GM21786 (cell line): ENCODE measurements around the gene CNIH2.

ENCODE experiments used
- ATAC-seq: cut with Tn5 transposase; IDR thresholded peaks from one replicate; pipeline ENCODE4 v1.9.1; 2021; ENCODE audit not compliant: unreplicated experiment

The CNIH2 gene

DNA sequence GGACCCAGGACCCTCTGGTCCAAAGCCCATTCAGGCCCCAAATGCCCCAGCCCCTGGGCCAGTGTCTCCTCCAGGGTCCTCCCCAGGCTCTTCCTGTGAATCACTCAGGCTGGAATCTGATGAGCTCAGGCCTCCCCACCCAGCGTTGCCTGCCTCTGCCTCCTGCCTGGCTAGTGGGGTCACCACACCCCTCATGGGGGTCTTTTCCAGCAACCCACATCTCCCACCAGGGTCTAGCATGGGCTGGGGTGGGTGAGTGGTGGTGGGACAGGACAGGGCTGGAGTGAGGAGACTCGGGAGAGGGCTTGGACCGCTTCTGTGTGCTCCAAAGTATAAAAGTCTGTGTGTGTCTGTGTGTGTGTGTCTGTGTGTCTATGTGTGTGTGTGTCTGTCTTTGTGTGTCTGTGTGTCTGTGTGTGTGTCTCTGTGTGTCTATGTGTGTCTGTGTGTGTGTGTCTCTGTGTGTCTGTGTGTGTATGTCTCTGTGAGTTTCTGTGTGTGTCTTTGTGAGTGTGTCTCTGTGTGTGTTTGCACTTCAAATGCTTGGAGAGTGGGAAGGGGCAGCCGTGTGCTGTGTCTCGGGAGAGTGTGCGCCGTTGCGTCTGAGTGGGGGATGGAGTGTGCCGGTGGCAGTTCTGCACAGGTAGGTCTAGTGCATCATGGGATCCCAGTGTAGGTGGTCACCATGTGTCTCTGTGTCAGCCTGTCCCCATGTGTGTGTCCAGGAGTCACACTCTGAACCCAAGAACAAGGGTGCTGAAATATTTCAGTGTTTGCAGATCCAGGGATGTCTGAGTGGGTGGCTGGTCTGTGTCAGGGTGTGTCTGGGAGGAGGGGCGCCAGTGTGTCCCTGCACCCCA is 49.4 kb downstream of the CNIH2 start:
- ATAC-seq: no peak

DNA sequence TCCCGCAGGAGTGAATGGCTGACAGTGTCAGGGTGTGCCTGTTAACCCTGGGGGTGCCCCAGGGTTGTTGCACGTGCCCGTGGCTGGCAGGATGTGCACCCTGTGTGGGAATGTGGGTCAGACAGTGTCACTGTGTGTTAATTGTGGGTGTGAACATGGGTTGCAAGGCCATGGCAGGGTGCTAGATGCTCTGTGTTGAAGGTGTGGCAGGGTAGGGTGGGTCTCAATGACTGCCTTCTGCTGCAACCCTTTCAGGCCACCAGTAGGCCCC is 50.0 kb downstream of the CNIH2 start:
- no peak for ATAC-seq

- ATAC-seq: no peak
Observed at GRCh38 chr11:66328302-66329144, 50.5 kb downstream of the CNIH2 start.

DNA sequence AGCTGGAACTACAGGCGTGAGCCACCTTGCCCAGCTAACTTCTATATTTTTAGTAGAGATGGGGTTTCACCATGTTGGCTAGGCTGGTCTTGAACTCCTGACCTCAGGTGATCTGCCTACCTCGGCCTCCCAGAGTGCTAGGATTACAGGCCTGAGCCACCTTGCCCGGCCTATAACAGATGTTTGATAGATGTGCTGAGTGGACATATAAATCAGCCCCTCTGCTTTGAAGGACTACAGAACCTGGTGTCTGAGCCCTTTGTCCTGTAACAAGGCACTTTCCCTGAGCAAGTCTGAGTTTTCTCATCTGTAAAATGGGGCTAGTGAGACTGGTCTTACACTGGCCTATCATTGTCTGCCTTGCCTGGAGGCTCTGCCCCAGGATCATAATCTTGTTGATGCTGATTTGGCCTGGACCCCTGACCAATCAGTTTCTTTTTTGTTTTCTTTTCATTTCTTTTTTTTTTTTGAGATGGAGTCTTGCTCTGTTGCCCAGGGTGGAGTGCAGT is 51.2 kb downstream of the CNIH2 start:
- ATAC-seq: no peak

DNA sequence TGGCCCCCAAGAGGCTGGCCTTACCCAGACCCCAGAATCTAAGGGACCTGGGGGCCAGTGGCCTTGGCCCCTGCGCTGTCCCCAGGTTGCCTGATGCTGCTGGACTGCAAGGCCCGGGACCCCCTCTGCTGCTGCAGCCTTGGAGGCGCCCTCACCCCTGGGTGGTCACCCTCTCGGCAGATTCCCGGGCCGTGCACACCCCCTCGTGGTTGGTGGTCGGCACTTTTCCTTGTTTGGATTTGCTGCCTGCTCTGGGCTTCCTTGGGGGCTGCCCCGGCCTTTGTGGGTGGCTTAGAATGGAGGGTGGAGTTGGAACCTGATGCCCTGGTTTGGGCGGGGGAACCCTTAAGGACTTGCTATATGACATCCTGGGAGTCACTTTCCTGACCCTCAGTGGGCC is 53.0 kb downstream of the CNIH2 start:
- ATAC-seq: no peak

DNA sequence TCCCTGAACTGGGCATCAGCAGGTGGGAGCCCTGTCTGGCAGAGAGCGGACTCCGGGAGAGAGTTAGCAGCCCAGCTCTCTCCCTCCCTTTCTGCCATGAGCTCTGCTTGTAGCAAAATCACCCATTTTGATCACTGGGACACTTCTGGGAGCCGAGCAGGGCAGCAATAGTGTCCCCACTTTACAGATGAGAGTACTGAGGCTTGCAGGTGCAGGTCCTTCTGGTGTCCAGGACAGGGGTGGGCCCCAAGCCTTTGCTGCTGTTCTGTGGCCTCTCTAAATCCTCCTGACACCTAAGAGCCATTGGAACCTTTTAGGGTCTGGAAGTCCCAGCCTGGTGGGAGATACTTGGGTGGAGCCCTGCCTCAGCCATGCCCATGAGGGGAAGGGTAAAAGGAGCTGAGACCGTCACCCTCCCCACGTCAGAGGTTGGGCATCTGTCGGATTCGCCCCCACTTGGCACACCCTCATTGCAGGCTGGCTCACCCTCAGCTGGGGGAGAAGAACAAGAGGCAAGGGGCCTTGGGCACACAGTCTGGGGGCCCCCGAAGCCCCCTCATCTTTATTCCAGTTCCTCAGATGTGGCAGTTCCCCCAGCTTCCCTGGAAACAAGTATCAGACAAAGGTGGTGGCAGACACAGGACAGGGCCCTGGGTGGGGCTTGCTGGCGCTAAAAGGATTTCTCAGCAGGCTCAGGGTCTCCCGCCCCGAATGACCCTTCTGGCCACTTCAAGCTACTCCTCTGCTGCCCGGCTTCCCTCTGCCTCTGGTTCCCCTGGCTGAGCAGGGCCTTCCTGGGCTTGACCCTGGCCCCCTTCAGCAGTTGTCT is 53.8 kb downstream of the CNIH2 start:
- no peak for ATAC-seq

DNA sequence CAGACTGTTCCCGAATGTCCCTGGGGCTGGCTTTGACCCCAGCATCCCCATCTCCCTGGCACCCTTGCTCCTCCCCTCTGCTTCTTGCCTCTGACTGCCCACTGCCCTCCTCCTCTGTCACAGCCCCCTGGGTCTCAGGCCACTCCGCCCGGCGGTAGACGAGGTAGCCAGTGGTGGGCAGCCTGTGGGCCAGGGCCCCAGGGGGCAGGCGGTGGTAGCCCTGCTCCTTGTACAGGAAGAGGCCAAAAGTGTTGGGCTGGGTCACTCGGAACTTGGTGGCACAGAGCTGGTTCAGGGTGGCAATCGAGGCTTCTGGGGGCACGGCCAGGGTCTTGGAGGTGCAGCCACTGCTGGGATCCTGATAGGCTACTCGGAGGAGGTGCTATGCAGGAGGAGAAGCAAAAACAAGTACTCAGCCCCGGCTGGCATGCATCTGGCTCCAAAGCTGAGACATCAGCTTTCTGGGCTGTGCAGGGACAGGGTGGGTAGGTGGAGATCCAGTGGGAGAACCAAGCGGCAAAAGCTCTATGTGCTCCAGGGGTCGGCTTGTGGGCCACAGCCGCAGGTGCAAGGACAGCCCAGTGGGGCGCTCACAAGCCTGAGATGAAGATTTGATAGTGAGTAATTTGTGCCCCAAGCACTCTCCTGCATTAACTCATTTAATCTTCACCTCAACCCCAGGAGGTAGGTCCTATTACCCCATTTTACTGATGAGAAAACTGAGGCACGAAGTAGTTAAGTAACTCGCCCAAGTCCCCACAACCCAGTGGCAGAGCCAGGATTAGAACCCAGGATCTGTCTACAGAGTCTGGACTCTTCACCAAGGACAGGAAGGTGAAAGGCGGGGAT is 54.6 kb downstream of the CNIH2 start:
- ATAC-seq: no peak

- ATAC-seq: no peak
Observed at GRCh38 chr11:66333220-66333877, 55.4 kb downstream of the CNIH2 start.
